ENCODE results near the gene SLC16A9.
A peak's percentile ranks its signal among the peaks of the same experiment; 100 is the strongest.
"Not testable (repeated sequence)": the region's sequence is repeated elsewhere in the genome, so short reads cannot be mapped to it uniquely, and the experiment has no call there.

SLC16A9 gene

GRCh38 chr10:59709395-59710125, at the start of gene SLC16A9:
Gene SLC16A9, minus strand, starts transcription at chr10:59709850. Its CDS starts 25,559 bp downstream, at chr10:59684291.
- DNase-seq (ENCODE audit: low spot score), result peak; percentile 38

GRCh38 chr10:59757966-59758365, 48.3 kb upstream of the SLC16A9 start:
- no peak for DNase-seq (ENCODE audit: low spot score)

- DNase-seq (ENCODE audit: low spot score), result no peak
Measured at GRCh38 chr10:59754951-59755350, 45.3 kb upstream of the SLC16A9 start.

GRCh38 chr10:59753267-59753666, 43.6 kb upstream of the SLC16A9 start, which contains the start of gene MRLN:
Gene MRLN, minus strand, starts transcription at chr10:59753455.
- no peak for DNase-seq (ENCODE audit: low spot score)

GRCh38 chr10:59752278-59752940, 42.8 kb upstream of the SLC16A9 start:
- DNase-seq (ENCODE audit: low spot score), result no peak

- no peak for DNase-seq (ENCODE audit: low spot score)
Measured at GRCh38 chr10:59750155-59750945, 40.7 kb upstream of the SLC16A9 start.

- no peak for DNase-seq (ENCODE audit: low spot score)
Measured at GRCh38 chr10:59748834-59749233, 39.2 kb upstream of the SLC16A9 start.

- DNase-seq (ENCODE audit: low spot score), result no peak
Measured at GRCh38 chr10:59745163-59745650, 35.6 kb upstream of the SLC16A9 start.

GRCh38 chr10:59744762-59745161, 35.1 kb upstream of the SLC16A9 start:
- not testable (repeated sequence) for DNase-seq (ENCODE audit: low spot score)

- not testable (repeated sequence) for DNase-seq (ENCODE audit: low spot score)
Measured at GRCh38 chr10:59744156-59744555, 34.5 kb upstream of the SLC16A9 start.

- no peak for DNase-seq (ENCODE audit: low spot score)
Measured at GRCh38 chr10:59741583-59741982, 31.9 kb upstream of the SLC16A9 start.

GRCh38 chr10:59741048-59741447, 31.4 kb upstream of the SLC16A9 start:
- DNase-seq (ENCODE audit: low spot score), result no peak

GRCh38 chr10:59736749-59737148, 27.1 kb upstream of the SLC16A9 start:
- no peak for DNase-seq (ENCODE audit: low spot score)

GRCh38 chr10:59735296-59735695, 25.6 kb upstream of the SLC16A9 start:
- DNase-seq (ENCODE audit: low spot score), result no peak

GRCh38 chr10:59734014-59734462, 24.4 kb upstream of the SLC16A9 start:
- no peak for DNase-seq (ENCODE audit: low spot score)

GRCh38 chr10:59733321-59734013, 23.8 kb upstream of the SLC16A9 start:
- DNase-seq (ENCODE audit: low spot score), result not testable (repeated sequence)

GRCh38 chr10:59732849-59733248, 23.2 kb upstream of the SLC16A9 start:
- DNase-seq (ENCODE audit: low spot score), result not testable (repeated sequence)

GRCh38 chr10:59729167-59729566, 19.5 kb upstream of the SLC16A9 start:
- not testable (repeated sequence) for DNase-seq (ENCODE audit: low spot score)

- no peak for DNase-seq (ENCODE audit: low spot score)
Measured at GRCh38 chr10:59724098-59724938, 14.7 kb upstream of the SLC16A9 start.

- no peak for DNase-seq (ENCODE audit: low spot score)
Measured at GRCh38 chr10:59720377-59720776, 10.7 kb upstream of the SLC16A9 start.

GRCh38 chr10:59719374-59719773, 9.7 kb upstream of the SLC16A9 start:
- no peak for DNase-seq (ENCODE audit: low spot score)
